B cell (primary cell): ENCODE data around the gene FAM151A. TPM values are rescaled to one million over a fixed set of nuclear protein-coding genes. Genes with fewer than 3 reads are reported as not detected.

Experiments used
- polyA plus RNA-seq: library from polyadenylated mRNA; depleted of rRNA; stranded (reverse); fragments of >200 nt; gene quantifications from 2 replicates; pipeline ENCODE4 v1.2.3, GENCODE V29; 2012
- total RNA-seq, 2 donors: library from RNA; stranded (reverse); fragments of 120-200 nt in 1 of 2; gene quantifications; 1 replicate in 1 of 2; 2 replicates in 1 of 2; pipeline versions ENCODE4 v1.2.3 to v1.2.4, GENCODE V29; 2013 to 2022

FAM151A gene
- total and polyA plus RNA-seq, 2 donors (not counting 1 experiment from before 2014, with no cell fraction given), result not detected

Other genes starting within 250 kb of the FAM151A start
- 30.7 and 32.4 TPM in 2 replicates for gene SSBP3, start 217.1 kb downstream of the FAM151A start, total RNA-seq
- 16.9 and 19.7 TPM in 2 replicates for gene SSBP3, start 217.1 kb downstream of the FAM151A start, polyA plus RNA-seq
- gene ACOT11, start 75.3 kb downstream of the FAM151A start, total RNA-seq, result 0.07 and 0.41 TPM in 2 replicates
- gene ACOT11, start 75.3 kb downstream of the FAM151A start, polyA plus RNA-seq, result 0.03 and 0.04 TPM in 2 replicates
- gene MROH7, start 18.3 kb upstream of the FAM151A start, total RNA-seq, result not detected in 2 replicates
- not detected in 2 replicates for gene MROH7, start 18.3 kb upstream of the FAM151A start, polyA plus RNA-seq
- 19.9 and 23.9 TPM in 2 replicates for gene TTC4, start 92.3 kb upstream of the FAM151A start, total RNA-seq
- 9.9 and 10.5 TPM in 2 replicates for gene TTC4, start 92.3 kb upstream of the FAM151A start, polyA plus RNA-seq
- 4.5 and 4.9 TPM in 2 replicates for gene PARS2, start 141.0 kb upstream of the FAM151A start, total RNA-seq
- gene PARS2, start 141.0 kb upstream of the FAM151A start, polyA plus RNA-seq, result 0.25 and 1.00 TPM in 2 replicates
- gene TTC22, start 177.8 kb upstream of the FAM151A start, total RNA-seq, result 10.4 and 10.9 TPM in 2 replicates
- 5.1 and 7.8 TPM in 2 replicates for gene TTC22, start 177.8 kb upstream of the FAM151A start, polyA plus RNA-seq